GM12878 (cell line): Measurements from ENCODE around the gene NKAIN1.

Experiments
- CTCF ChIP-seq, 3 experiments: IDR thresholded peaks in 2 of 3; conservative IDR thresholded peaks in 1 of 3; 2 replicates each; pipeline ENCODE4 v1.5.1; 2011; ENCODE audit warnings: low read depth in 3 of 3, low read length in 3 of 3, mild to moderate bottlenecking in 3 of 3, control low read depth in 2 of 3, moderate library complexity in 2 of 3, inconsistent platforms in 1 of 3, mixed read lengths in 1 of 3; ENCODE audit not compliant: control insufficient read depth in 2 of 3, insufficient read depth in 1 of 3; ENCODE audit errors: extremely low read depth in 1 of 3
- CUX1 ChIP-seq: IDR thresholded peaks from 2 replicates; pipeline ENCODE4 v1.6.1; 2012; ENCODE audit warnings: improper control_type of control experiment, low read depth, low read length; ENCODE audit not compliant: insufficient replicate concordance
- EZH2 ChIP-seq: IDR thresholded peaks from 2 replicates; pipeline ENCODE4 v1.6.1; 2012; ENCODE audit warnings: low read depth, mild to moderate bottlenecking, control low read depth, inconsistent platforms, low read length, borderline replicate concordance; ENCODE audit not compliant: control insufficient read depth
- MAX ChIP-seq: IDR thresholded peaks from 2 replicates; pipeline ENCODE4 v1.6.1; 2012; ENCODE audit warnings: low read depth, low read length, improper control_type of control experiment
- NBN ChIP-seq: fragments of 450-650 bp; IDR thresholded peaks from 2 replicates; pipeline ENCODE4 v1.6.1; 2016
- NR2C2 ChIP-seq: IDR thresholded peaks from 2 replicates; pipeline ENCODE4 v1.6.1; 2011; ENCODE audit warnings: borderline replicate concordance, low read depth; ENCODE audit not compliant: control insufficient read depth, insufficient read length
- PAX5 ChIP-seq: IDR thresholded peaks from 2 replicates; pipeline ENCODE4 v1.6.1; 2011; ENCODE audit warnings: low read depth, low read length, borderline replicate concordance
- RAD21 ChIP-seq: IDR thresholded peaks from 2 replicates; pipeline ENCODE4 v1.6.1; 2011; ENCODE audit warnings: mild to moderate bottlenecking, low read depth, low read length, moderate library complexity; ENCODE audit not compliant: insufficient read depth
- ZBTB33 ChIP-seq: fragments of 450-650 bp; IDR thresholded peaks from 2 replicates; pipeline ENCODE4 v1.6.1; 2017; ENCODE audit warnings: mild to moderate bottlenecking

- no peak for TF ChIP-seq NR2C2
- TF ChIP-seq RAD21 = no peak
- no peak for TF ChIP-seq EZH2
- TF ChIP-seq MAX = no peak
- no peak for TF ChIP-seq CUX1
- no peak for TF ChIP-seq CTCF (IDR thresholded peaks at IDR 0.05 in 2 of 3, conservative IDR thresholded peaks at IDR 0.05 in 1 of 3; ENCODE audit: control insufficient read depth in 2 of 3, extremely low read depth in 1 of 3, insufficient read depth in 1 of 3, low read depth in 3 of 3, low read length in 3 of 3)
- TF ChIP-seq PAX5 = no peak
- TF ChIP-seq ZBTB33 = no peak
- no peak for TF ChIP-seq NBN
These were observed 56.6 kb downstream of the NKAIN1 start for GRCh38 chr1:31183126-31183525.
